Measurements from ENCODE around the gene FAM187B.
A peak's percentile ranks its signal among the peaks of the same experiment; 100 is the strongest.

FAM187B gene

GRCh38 chr19:35228177-35228930 is at the start of gene FAM187B:
TSS of gene FAM187B (minus strand) at chr19:35228739. CDS start at chr19:35228680, 59 bp downstream.
- no peak for DNase-seq

- no peak for DNase-seq
Observed at GRCh38 chr19:35276706-35277281, 48.3 kb upstream of the FAM187B start.

- no peak for DNase-seq
Observed at GRCh38 chr19:35274323-35274722, 45.8 kb upstream of the FAM187B start.

GRCh38 chr19:35273686-35274259 is 45.2 kb upstream of the FAM187B start:
- DNase-seq = no peak

GRCh38 chr19:35272954-35273649 is 44.6 kb upstream of the FAM187B start:
- DNase-seq = no peak

GRCh38 chr19:35272122-35272719 is 43.7 kb upstream of the FAM187B start:
- DNase-seq = peak in 1 of 2 experiments; percentile 19

- no peak for DNase-seq
Observed at GRCh38 chr19:35271546-35271945, 43.0 kb upstream of the FAM187B start.

- DNase-seq = no peak
Observed at GRCh38 chr19:35270381-35270811, 41.9 kb upstream of the FAM187B start.

DNA sequence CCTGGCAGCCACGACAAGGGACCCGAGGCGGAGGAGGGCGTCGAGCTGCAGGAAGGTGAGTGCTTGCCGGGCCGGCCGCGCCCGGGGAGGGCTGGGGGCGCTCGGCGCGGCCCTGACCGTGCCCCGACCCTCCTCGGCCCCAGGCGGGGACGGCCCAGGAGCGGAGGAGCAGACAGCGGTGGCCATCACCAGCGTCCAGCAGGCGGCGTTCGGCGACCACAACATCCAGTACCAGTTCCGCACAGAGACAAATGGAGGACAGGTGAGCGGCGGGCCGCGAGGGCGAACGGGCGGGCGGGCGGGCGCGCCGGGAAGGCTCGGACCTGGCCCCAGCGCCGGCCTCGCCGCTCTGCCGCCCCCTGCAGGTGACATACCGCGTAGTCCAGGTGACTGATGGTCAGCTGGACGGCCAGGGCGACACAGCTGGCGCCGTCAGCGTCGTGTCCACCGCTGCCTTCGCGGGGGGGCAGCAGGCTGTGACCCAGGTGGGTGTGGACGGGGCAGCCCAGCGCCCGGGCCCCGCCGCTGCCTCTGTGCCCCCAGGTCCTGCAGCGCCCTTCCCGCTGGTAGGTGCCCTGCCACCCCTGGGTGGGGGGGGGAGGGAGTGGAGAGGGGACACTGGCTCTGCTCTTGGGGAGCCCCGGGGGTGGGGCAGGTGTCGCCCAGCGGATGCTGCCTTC is 41.0 kb upstream of the FAM187B start:
- DNase-seq = peak; percentile 53 to 65

GRCh38 chr19:35268536-35269437 is 40.2 kb upstream of the FAM187B start, which contains the start of gene USF2:
TSS of gene USF2 (plus strand) at chr19:35268962. CDS start at chr19:35269102, 140 bp downstream.
- peak; percentile 22 to 29 for DNase-seq

GRCh38 chr19:35267818-35268535 is 39.4 kb upstream of the FAM187B start:
- peak; percentile 27 to 54 for DNase-seq

GRCh38 chr19:35267353-35267817 is 38.8 kb upstream of the FAM187B start:
- no peak for DNase-seq

- no peak for DNase-seq
Observed at GRCh38 chr19:35266520-35267352, 38.2 kb upstream of the FAM187B start.

DNA sequence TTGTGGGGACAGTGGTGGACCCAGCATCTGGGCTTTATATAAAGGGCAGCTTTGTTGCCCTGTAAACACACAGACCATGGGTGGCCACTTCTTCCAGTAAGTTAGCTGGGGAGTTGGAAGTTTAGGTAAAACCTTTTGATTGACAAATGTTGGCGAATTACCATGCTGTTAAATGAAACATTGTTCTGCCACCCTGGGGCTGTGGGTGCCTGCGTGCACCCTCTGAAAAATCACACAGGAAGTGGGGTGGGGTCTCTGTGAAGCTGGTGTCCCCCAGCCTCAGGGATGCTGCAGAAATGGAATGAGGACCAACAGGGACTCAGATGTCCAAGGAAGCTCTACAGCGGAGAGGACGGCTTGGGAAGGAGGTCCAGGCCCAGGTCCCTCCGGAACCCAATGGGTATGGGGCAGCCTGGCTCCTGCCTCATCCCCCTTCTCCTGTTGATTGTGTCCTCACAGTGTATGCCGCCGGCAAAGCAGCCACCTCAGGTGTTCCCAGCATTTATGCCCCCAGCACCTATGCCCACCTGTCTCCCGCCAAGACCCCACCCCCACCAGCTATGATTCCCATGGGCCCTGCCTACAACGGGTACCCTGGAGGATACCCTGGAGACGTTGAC is 37.5 kb upstream of the FAM187B start:
- DNase-seq = no peak

GRCh38 chr19:35265126-35265899 is 36.8 kb upstream of the FAM187B start:
- no peak for DNase-seq

DNA sequence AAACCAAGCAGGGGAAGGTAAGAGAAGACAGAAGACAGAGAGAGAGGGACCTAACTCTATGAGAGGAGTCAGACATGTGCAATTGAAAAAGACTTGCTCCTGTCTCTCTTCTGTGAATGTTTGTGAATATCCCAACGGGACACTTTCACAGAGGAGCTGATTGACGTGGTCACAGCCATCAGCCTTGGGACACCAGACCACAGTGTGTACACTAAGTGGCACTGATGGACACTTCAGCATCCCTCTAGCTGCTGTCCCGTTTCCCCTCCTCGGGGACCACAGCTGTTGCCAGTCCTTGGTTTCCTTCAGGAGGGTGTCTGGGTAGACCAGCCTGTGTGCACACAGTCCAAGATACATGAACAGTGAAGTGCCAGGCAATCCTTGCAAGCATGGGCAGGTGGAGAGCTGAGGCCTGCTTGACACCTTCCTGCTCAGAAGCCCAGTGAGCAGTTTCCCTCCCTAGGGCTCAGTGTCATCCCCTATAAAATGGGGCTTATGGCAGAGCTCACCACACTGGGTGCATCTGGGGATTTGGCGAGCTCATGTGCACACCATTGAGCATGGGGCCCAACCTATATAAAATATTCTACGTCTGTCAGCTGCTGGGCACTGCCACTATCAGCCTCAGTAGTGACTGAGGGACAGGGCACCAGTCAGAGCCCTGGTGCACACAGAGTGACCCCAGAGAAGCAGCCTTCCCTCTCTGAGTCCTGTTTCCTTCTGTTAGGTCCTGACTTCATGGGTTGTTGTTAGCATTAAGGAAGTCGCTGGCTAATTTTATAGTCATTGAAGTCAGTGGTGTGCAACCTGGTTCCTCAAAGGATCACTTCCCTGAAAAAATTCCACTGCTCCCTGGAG is 36.0 kb upstream of the FAM187B start:
- peak; percentile 53 to 55 for DNase-seq

GRCh38 chr19:35262101-35262761 is 33.7 kb upstream of the FAM187B start:
- DNase-seq = no peak
